Right cardiac atrium (tissue), 5 donors: Measurements from ENCODE around the gene MAML2. TPM values are rescaled to one million over a fixed set of nuclear protein-coding genes. Genes with fewer than 3 reads are reported as not detected.
A peak's percentile ranks its signal among the peaks of the same experiment; 100 is the strongest.

Source experiments
- ATAC-seq, 2 donors: fragments of 200-7000 bp; cut with Tn5 transposase; one replicate each; pipeline versions ENCODE4 v1.8.0 to v1.9.1; 2020; ENCODE audit warnings: moderate library complexity in 2 of 2, mild to moderate bottlenecking in 1 of 2
- DNase-seq, 3 donors: peaks; one replicate each; pipeline ENCODE4 v3.0.0-alpha.2; 2020
- H3K27ac ChIP-seq: one replicate; pipeline ENCODE4 v1.5.1; 2013; ENCODE audit warnings: mild to moderate bottlenecking, low read length, control low read depth, moderate library complexity
- H3K27me3 ChIP-seq: one replicate; pipeline ENCODE4 v1.6.1; 2013; ENCODE audit not compliant: control insufficient read depth, insufficient read depth
- H3K4me1 ChIP-seq: one replicate; pipeline ENCODE4 v1.6.1; 2013; ENCODE audit warnings: low read length; ENCODE audit not compliant: control insufficient read depth, insufficient read depth
- H3K4me3 ChIP-seq: one replicate; pipeline ENCODE4 v1.5.1; 2013; ENCODE audit warnings: low read length, control low read depth
- H3K9me3 ChIP-seq: one replicate; pipeline ENCODE4 v1.6.1; 2013; ENCODE audit warnings: low read length; ENCODE audit not compliant: control insufficient read depth
- WGBS: extraction: QIAGEN DNeasy Blood & Tissue Kit; methylation state at CpG from one replicate; pipeline ENCODE4 v1.1.7; 2013; 5-methylcytosine and 5-hydroxymethylcytosine counted together
- intact Hi-C, 4 donors: fragments of 100-400 bp; cut with DNase I; formaldehyde crosslinking; loops; one replicate each; pipeline versions ENCODE4 v1.11.0 to v1.14.0; 2022 to 2023
- polyA plus RNA-seq: library from polyadenylated mRNA; stranded (reverse); fragments of 200-250 nt; gene quantifications from one replicate; pipeline ENCODE4 v1.2.3, GENCODE V29; 2013
- total RNA-seq, 4 donors: library from RNA; stranded (reverse); fragmentation: NEBNext Ultra II Directional; extraction: Animal tissue kit (Norgen Biotek cat#: 25700); gene quantifications; one replicate each; pipeline ENCODE4 v1.2.1, GENCODE V29; 2021
- donor health status: healthy with polysubstance abuse.
- donor health status: DM: no; HTN: yes; CAD: no.
- donor health status: DM: no; HTN: no; CAD: no.
- donor health status: DM: no; HTN: yes; CAD: no; lungs with severe emphysema.
- donor health status: DM: yes; HTN: yes; CAD: no.

MAML2 gene
- total and polyA plus RNA-seq, 5 donors = 2.7 to 9.9 (median 7.4) TPM

DNA sequence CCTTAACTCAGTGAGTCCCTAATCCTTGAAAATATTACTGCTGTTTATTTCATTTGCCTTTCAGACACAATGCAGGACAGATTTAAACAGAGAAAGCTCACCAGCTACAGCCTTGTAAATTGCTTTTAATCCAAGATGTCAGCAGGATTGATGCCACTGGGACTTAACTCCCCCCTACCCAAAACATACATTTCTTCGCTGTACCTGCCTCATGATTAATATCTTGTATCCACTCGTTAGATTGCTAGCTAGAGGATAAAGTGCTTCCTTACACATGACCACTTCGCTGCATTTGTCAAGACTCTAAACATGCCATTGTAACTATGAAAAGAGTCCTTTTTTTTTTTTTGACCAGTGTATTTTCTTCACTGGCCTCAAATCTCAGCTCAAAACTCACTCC, 236.3 kb downstream of the MAML2 start:
- Histone ChIP-seq H3K9me3 (no peaks in the 10 kb centered on the region), H3K27ac (no peak overlapping the region), H3K4me3 (no peak overlapping the region), H3K4me1 (peaks cover 2% of the 10 kb centered on the region), H3K27me3 (no peaks in the 10 kb centered on the region)
- DNase-seq (no peak), ATAC-seq (no peak)
- intact Hi-C loops = no loop called here
- WGBS = 93% methylated on average over 3 of the region's 3 CpGs

DNA sequence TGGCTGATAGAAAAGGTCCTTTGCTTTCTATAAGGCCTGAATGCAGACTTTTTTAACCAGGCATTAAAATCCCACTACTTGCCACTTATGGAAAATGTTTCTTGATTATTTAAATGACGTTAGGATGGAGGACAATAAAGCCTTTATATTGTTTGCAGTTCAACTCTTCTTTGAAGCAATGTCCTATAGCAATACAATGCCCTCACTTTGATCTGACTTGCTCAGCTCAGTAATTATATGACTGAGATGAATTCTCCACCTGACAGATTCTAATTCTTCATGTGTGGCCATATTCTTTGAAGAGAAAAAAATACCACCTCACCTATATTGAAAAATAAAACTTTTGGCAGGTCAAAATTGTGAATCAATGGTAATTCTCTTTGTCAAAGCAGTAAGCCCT, 237.1 kb downstream of the MAML2 start:
- peaks cover 2% of the 10 kb centered on the region for H3K4me1 ChIP-seq
- no peak for DNase-seq
- ATAC-seq = no peak
- no peaks in the 10 kb centered on the region for H3K27me3 ChIP-seq
- H3K9me3 ChIP-seq = no peaks in the 10 kb centered on the region
- H3K27ac ChIP-seq = no peak overlapping the region
- no peak overlapping the region for H3K4me3 ChIP-seq
- intact Hi-C loops = no loop called here
- 75% methylated on average over 1 of the region's 1 CpG for WGBS

DNA sequence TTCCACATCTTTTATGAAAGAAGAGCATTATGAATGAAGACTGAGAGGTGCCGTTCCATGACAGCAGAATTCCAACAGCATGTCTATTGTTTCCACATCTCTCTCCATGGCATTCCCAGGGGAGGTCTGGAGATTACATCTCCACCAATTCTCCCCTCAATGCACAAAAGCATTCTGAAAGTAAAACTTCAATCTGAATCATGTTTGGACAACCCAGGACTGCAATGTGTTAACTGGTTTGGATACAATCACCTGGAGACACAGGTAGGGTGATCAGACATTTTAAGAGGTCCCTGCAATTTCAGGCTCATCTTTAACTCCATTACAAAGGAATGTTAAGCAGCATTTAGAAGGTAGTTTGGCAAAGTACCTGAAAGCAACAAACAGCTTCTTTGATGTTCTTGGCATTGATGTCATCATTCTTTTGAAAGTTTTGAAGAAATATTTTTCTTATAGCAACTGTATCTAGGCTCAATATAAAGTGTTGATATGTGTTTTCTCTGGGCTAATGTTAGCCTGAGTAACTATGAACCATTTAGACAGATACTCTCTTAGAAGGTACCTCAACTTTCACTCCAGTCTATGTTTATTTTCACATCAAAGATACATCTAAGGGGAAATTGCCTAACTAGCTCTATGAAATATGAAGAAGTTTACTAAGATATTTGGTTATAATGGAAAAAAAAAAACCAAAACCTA, 237.6 kb downstream of the MAML2 start:
- no peak for ATAC-seq
- intact Hi-C loops = no loop called here
- H3K27ac ChIP-seq = no peak overlapping the region

DNA sequence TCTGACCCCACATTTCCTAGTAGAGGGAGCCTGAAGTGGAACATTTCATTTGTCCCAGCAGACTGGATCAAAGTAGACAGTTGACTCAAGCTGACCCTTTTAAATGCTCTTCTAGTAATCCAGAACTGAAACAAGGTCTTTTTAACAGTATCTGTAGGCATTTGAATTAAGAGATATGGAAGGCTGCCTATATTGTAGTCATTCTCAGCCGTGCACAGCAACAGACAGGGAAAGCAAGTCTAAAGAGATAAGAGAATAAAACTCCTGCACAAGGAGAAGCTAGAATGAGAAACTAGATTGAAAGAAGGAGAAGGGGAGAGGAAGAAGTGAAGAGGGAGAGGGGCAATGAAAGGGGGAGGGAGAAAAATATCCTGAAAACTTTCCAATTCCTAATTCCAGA, 238.5 kb downstream of the MAML2 start:
- DNase-seq = no peak
- intact Hi-C loops = no loop called here
- WGBS = 32% methylated on average over 1 of the region's 1 CpG

More for the DNA sequence above, 237.6 kb downstream of the MAML2 start:
- Histone ChIP-seq H3K27me3 (no peaks in the 10 kb centered on the region), H3K4me3 (no peak overlapping the region), H3K9me3 (no peaks in the 10 kb centered on the region), H3K4me1 (peaks cover 2% of the 10 kb centered on the region)
- DNase-seq = no peak
- WGBS = 48% methylated on average over 1 of the region's 1 CpG

DNA sequence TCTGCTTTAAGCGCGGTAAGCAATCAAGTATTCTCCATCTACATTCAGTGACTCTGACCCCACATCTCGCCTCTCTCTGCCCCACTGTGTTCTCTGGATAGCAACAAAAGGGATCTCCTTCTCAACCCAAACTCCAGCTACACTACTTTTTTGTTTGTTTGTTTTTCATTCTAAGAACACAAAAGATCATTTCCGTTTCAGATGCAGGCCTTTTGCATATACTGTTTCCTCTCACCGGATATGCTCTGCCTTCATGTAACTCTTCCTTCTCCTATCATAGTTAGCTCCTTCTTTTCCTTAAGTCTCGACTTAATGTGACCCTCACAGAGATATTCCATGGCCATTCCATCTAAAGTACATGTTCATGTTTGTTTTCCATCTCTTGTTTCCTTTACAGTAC, 239.3 kb downstream of the MAML2 start:
- ATAC-seq (no peak), DNase-seq (no peak)
- no peaks in the 10 kb centered on the region for H3K9me3 ChIP-seq
- intact Hi-C loops = no loop called here
- H3K27me3 ChIP-seq = no peaks in the 10 kb centered on the region
- peaks cover 2% of the 10 kb centered on the region for H3K4me1 ChIP-seq
- no peak overlapping the region for H3K4me3 ChIP-seq
- H3K27ac ChIP-seq = no peak overlapping the region
- 81% methylated on average over 6 of the region's 6 CpGs for WGBS

More for the DNA sequence above, 238.5 kb downstream of the MAML2 start:
- no peaks in the 10 kb centered on the region for H3K27me3 ChIP-seq
- no peak for ATAC-seq
- H3K4me3 ChIP-seq = no peak overlapping the region
- no peak overlapping the region for H3K27ac ChIP-seq
- H3K9me3 ChIP-seq = no peaks in the 10 kb centered on the region
- H3K4me1 ChIP-seq = peaks cover 2% of the 10 kb centered on the region

DNA sequence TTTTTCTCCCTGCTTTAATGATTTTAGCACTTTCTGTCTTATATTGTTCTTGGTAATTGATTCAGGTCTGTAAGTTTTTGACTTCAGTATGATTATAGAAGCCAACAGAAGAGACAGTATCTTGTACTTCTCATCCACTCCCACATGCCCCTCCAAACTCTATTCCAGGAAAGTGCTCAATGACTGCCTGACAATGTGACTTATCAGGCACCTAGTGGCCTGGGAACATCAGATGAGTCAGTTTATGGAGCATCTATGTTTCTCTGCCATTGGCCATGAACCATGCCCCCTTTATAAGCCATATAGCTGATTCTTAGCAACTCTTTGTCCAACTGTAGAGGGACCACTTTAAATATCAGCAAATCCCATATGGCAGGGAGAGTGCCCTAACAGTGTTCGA, 239.9 kb downstream of the MAML2 start:
- Histone ChIP-seq H3K4me1 (peaks cover 2% of the 10 kb centered on the region), H3K9me3 (no peaks in the 10 kb centered on the region), H3K27me3 (no peaks in the 10 kb centered on the region), H3K27ac (no peak overlapping the region), H3K4me3 (no peak overlapping the region)
- DNase-seq (no peak), ATAC-seq (no peak)
- intact Hi-C loops = no loop called here
- WGBS = 96% methylated on average over 1 of the region's 1 CpG

DNA sequence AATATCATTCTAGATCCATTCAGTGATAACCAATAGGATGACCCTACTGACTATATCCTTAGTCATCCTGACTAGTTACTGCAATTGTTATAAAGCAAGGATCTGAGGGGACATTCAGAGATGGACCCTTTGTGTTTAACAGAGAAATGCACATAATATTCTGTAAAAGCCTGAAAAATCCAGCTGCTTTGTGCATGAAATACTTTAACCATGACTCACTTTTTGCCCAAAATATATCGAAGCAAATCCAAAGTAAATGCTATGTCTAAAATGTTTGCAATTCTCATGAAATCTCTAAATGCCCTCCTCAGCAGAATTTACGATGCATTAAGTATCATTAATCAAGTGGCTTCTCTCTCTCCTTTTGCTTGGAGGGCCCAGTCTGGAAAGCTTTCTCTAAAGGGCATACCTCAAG, 240.3 kb downstream of the MAML2 start:
- Histone ChIP-seq H3K4me1 (peaks cover 2% of the 10 kb centered on the region), H3K27ac (no peak overlapping the region), H3K9me3 (no peaks in the 10 kb centered on the region), H3K4me3 (no peak overlapping the region), H3K27me3 (no peaks in the 10 kb centered on the region)
- ATAC-seq (no peak), DNase-seq (no peak)
- WGBS = 62% methylated on average over 2 of the region's 2 CpGs
- intact Hi-C loops = no loop called here

DNA sequence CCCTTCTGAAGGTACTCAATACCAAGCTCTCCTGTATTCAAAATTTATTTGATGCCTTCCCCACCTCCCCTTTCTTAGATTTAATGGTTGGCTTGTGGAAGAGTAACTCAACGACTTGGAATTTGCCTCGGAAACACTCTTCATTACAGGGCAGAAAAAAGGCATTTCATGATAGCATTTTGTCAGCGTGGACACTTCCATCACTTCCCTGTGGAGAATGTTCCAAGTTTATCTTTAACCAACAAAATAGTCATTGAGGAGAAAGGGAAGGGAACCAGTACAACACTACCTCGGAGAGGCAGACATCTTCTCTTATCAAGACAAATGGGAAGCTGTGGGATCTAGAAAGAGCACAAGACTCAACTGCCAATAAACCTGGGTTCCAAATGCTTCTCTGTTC, 241.8 kb downstream of the MAML2 start:
- intact Hi-C loops = no loop called here
- ATAC-seq (no peak), DNase-seq (no peak)
- Histone ChIP-seq H3K27ac (no peak overlapping the region), H3K4me1 (peaks cover 2% of the 10 kb centered on the region), H3K27me3 (no peaks in the 10 kb centered on the region), H3K4me3 (no peak overlapping the region), H3K9me3 (no peaks in the 10 kb centered on the region)
- WGBS = 64% methylated on average over 4 of the region's 4 CpGs

DNA sequence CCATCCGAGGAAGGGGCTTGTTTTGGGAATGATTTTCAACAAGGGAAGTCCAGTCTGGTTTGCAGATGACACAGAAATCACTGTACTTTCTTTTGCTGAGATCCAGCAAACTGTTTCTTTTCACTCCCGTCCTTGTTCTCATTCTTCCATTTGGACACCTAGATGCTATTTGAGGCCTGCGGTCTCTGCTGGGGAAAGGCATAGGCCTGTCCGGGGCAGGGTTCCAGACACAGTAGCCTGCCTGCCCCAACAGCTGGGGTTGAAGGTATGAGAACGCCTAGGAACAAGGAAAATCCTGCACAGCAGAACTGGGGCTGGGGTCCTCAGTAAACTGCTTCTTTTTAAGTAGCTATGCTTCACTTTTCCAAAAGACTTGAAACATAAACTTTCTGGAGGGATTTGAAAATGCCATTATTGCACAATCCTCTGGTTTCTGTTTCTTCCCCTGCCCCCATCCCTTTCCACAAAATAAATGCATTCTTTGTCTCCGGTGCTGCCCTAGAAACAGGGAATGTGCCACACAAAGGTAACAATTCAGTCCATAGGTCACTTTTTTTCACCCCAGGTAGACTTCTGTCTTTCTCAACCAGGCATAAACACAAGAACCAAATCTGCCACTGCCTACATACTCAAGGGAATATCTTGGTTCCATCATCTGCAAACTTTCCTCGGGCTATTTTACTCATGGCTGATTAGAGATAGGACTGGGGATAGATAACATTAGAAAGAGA, 244.3 kb downstream of the MAML2 start:
- peaks cover 2% of the 10 kb centered on the region for H3K4me1 ChIP-seq
- H3K4me3 ChIP-seq = no peak overlapping the region
- no peaks in the 10 kb centered on the region for H3K27me3 ChIP-seq
- DNase-seq (peak in 1 of 3 donors; percentile 66), ATAC-seq (peak in 1 of 2 donors; percentile 39)
- intact Hi-C loops = no loop called here
- 54% methylated on average over 7 of the region's 7 CpGs for WGBS
- H3K27ac ChIP-seq = peak overlapping the region; percentile 74
- H3K9me3 ChIP-seq = no peaks in the 10 kb centered on the region

DNA sequence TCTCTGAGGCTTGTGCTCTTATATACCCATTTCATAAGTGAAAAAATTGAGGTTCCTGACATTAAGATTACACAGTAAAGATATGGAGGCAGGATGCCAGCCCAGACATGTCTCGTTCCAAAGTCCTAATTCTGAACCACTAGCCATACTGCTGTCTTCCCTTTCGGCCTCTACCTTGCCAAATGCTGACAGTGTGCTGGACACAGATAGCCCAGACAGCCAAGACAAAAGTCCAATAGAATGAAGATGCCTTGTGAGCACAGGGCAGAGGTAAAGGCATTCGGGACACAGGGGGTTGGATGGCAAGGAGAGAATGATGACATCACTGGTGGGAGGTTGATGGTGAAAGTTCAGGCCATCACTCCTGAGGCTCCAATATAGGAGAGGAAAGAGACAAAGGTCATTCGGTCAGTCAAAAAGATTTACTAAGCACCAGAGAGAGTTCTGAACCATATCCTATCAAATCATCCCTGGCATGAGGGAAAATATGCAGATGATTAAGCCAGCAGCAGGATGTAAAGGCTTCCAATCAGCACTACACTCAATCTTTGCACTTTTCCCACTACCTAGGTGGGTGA, 245.1 kb downstream of the MAML2 start:
- intact Hi-C loops = no loop called here
- Histone ChIP-seq H3K4me1 (peaks cover 2% of the 10 kb centered on the region), H3K9me3 (no peaks in the 10 kb centered on the region), H3K4me3 (no peak overlapping the region), H3K27ac (peak overlapping the region; percentile 26), H3K27me3 (no peaks in the 10 kb centered on the region)
- DNase-seq = peak in 1 of 3 donors; percentile 55
- peak in 1 of 2 donors; percentile 38 for ATAC-seq
- 65% methylated on average over 4 of the region's 4 CpGs for WGBS

DNA sequence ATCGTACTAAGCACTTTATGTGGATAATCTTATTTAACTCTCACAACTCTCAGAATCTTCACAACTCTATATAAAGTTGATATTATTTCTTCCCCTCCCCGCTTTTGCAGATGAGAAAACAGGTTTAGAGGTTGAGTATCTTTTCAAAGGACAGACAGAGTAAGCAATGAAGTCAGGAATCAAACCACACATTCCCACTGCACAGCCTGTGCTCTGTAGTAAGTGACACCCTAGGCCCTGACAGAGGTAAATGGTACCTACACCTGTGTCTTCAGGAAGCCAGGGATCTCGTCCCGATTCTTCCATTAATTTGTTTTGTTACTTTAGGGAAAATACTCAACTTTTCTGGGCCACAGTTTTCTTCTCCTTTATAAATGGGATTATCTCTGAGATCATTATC, 246.6 kb downstream of the MAML2 start:
- peaks cover 2% of the 10 kb centered on the region for H3K4me1 ChIP-seq
- intact Hi-C loops = no loop called here
- H3K4me3 ChIP-seq = no peak overlapping the region
- ATAC-seq (no peak), DNase-seq (no peak)
- 87% methylated on average over 4 of the region's 4 CpGs for WGBS
- no peak overlapping the region for H3K27ac ChIP-seq
- no peaks in the 10 kb centered on the region for H3K27me3 ChIP-seq
- H3K9me3 ChIP-seq = no peaks in the 10 kb centered on the region
